HG03135 (cell line): ENCODE results near the gene RNF212B.

Source experiments
- ATAC-seq: cut with Tn5 transposase; IDR thresholded peaks from one replicate; pipeline ENCODE4 v1.9.1; 2021; ENCODE audit warnings: mild to moderate bottlenecking, moderate library complexity; ENCODE audit not compliant: unreplicated experiment

RNF212B gene

GRCh38 chr14:23319746-23320583 is 82.2 kb downstream of the RNF212B start:
- ATAC-seq, result no peak

DNA sequence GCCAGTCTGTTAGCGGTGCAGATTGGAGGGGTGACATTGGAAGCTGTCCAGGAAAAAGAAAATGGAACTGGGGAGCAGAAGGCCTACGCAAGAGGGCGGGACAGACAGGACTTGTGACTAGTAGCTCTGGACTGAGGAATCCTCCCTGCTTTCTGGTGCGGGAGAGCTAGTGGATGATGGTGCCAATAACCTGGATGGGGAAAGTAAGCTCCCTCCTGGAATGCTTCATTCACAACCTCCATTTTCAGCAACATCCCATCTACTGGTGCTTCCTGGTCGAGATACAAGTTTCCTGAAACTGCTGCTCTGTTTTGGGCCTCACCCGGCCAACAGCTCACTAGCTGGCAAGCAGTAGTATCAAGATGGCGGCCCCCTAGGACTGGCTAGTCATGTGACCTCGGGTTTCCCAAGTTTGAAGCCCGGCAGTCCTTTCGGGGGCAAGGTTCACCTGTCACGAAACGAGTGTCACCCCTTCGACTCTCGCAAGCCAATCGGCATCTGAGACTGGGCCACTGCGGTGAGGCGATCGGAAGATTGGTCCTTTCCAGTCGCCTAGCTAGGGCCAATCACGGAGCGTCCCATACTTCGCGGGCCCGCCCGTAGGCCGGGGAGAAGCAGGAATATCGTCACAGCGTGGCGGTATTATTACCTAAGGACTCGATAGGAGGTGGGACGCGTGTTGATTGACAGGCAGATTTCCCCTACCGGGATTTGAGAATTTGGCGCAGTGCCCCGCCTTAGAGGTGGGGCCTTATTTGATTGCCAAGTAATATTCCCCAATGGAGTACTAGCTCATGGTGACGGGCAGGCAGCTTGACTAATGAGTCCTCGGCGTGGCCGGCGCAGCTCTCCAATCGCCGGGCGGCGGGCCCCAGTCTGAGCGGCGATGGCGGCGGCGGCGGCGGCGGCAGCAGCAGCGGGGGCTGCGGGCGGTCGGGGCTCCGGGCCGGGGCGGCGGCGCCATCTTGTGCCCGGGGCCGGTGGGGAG is 83.1 kb downstream of the RNF212B start, which contains the start of gene PABPN1:
Gene PABPN1 (plus strand): TSS at position 874 of the 988 bp plus-strand sequence. CDS start 13 bp downstream, at position 887.
- ATAC-seq, result peak; percentile 89

DNA sequence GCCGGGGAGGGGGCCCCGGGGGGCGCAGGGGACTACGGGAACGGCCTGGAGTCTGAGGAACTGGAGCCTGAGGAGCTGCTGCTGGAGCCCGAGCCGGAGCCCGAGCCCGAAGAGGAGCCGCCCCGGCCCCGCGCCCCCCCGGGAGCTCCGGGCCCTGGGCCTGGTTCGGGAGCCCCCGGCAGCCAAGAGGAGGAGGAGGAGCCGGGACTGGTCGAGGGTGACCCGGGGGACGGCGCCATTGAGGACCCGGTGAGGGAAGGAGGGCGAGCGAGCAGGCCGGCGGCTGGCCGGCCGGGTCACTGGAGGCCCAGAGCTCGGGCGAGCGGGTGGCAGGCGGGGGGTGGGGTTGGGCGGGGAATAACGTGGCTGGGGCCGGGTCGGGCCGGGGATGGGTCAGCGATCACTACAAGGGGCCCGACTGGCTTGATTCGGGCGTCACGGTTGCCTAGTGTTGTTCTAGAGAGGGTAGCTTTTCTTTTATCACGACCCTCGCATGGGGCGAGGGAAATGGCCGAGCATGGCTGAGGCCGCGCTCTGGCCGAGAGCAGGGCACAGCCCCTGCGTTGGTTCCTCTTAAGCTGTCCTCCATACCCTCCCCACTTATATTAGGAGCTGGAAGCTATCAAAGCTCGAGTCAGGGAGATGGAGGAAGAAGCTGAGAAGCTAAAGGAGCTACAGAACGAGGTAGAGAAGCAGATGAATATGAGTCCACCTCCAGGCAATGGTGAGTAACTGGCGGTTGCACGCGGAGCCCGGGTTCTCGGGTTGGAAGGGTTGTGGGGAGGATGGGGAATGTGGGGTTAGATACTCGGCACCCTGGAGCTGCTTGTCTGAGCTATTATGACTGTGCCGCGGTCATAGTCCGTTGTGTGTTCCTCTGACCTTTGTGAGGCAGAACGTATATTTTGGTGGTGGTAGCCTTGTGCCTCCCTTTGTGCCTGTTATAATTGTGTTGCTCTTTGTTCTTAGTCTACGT is 84.1 kb downstream of the RNF212B start:
- ATAC-seq, result peak; percentile 10
